ENCODE data around the gene IL9.

IL9 gene

DNA sequence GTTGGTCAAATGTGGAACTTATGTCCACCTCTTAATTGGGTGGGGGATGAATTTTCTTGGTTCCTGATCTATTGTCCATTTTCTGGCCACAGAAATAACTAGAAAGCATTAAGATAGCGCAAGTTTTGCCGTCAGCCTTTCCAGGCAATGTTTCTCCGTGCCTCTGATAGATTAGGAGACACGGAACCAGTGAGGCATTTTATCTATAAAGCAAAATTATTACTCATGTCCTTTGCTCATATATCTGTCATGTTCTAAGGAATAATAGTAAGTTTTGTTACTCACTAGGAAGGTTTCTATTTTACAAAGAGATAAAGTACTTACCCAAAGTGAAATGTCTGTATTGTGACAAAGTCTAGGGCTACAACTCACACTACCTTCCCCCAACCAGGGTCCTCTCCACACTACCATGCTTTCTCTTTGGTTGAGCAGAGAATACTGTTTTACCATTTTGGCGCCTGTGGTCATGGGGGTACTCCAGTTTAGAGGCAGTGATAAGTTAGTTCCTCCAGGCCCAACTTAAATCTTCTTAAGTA is 19.9 kb upstream of the IL9 start:
- no peak for DNase-seq (ENCODE audit: low read depth)
- TF ChIP-seq, protein P1, sequence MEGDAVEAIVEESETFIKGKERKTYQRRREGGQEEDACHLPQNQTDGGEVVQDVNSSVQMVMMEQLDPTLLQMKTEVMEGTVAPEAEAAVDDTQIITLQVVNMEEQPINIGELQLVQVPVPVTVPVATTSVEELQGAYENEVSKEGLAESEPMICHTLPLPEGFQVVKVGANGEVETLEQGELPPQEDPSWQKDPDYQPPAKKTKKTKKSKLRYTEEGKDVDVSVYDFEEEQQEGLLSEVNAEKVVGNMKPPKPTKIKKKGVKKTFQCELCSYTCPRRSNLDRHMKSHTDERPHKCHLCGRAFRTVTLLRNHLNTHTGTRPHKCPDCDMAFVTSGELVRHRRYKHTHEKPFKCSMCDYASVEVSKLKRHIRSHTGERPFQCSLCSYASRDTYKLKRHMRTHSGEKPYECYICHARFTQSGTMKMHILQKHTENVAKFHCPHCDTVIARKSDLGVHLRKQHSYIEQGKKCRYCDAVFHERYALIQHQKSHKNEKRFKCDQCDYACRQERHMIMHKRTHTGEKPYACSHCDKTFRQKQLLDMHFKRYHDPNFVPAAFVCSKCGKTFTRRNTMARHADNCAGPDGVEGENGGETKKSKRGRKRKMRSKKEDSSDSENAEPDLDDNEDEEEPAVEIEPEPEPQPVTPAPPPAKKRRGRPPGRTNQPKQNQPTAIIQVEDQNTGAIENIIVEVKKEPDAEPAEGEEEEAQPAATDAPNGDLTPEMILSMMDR (IDR thresholded peaks at IDR 0.05; ENCODE audit: control insufficient read depth, insufficient read depth, low read depth, low read length, missing control alignments) = no peak

DNA sequence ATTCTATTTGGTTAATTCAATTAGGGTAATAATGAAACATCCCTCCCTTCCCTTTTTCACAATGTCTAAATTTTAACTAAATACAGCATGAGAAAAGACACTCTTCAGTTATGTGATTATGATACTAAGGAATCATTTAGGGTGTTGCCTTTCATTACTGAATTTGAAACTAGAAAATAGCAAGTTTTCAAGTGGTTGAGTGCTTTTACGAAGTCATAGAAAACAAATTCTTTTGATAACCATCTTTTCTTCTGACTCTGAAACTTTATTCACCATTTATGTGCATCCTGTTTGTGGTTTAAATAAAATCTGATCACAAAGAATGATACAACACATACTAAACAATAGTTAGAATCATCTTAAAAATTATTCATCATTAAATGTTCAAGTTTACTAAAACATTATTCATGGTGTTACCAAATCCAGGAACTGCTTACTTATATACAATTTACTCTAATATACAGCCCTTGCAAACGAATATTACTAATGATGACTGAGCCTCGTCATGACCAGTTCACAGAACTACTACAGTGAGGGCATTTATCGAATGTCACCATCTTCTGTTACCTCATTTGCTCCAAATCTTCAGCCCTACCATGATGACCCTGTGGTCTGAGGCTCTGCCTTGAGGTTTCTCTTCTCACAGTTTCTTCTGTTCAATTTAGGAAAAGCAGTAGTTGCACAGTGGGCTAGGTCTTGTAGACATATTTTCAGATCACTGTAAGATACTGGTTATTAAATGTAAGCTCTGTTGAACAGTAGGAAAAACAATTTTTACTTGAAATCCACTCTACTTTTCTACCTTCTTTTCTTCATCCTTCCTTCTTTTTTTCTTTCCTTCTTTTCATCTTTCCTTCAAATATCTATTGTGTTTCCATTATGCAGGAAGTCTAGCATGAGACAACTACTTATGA is 18.3 kb upstream of the IL9 start:
- DNase-seq (ENCODE audit: low read depth) = no peak
- TF ChIP-seq, protein P1 (IDR thresholded peaks at IDR 0.05; ENCODE audit: control insufficient read depth, insufficient read depth, low read depth, low read length, missing control alignments) = no peak
- no peak overlapping the region for H3K4me3 ChIP-seq (ENCODE audit: control insufficient read depth, low read depth, low read length)

More for the DNA sequence above, 19.9 kb upstream of the IL9 start:
- no peak overlapping the region for H3K4me3 ChIP-seq (ENCODE audit: control insufficient read depth, low read depth, low read length)

DNA sequence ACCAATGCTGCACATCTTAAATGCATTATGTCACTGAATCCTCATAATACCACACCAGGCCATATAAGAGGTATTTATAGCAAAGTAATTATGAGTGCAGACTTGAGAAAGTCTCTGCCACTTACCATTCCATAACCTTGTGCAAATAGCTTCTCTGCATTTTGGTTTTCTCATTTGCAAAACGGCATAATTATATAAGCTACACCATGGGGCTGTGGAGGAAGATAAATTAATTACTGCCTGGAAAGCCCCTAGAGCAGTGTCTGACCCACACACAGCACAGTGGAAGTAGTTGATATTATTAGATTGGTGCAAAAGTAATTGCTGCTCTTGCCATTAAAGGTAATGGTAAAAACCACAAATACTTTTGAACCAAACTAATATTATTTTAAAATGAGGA is 9.5 kb upstream of the IL9 start:
- no peak overlapping the region for H3K4me3 ChIP-seq (ENCODE audit: control insufficient read depth, low read depth, low read length)
- TF ChIP-seq, protein P1 (IDR thresholded peaks at IDR 0.05; ENCODE audit: control insufficient read depth, insufficient read depth, low read depth, low read length, missing control alignments) = no peak
- DNase-seq (ENCODE audit: low read depth) = no peak

DNA sequence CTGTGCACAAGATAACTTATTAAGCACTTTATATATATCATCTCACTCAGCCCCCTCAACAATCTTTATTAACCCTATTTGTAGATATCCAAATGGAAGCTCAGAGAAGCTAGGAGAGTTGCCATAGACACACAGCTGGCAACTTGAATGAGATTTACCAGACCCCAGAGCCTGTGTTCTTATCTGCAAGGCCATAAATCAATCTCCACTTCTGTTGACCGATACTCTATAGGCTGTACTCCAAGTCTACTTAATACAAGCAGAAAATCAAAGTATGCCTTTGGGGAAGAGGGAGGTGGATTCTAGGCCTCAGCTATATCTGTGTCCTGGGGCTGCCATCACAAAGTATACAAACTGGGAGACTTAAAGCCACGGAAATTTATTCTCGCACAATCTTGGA is 6.0 kb upstream of the IL9 start:
- TF ChIP-seq, protein P1 (IDR thresholded peaks at IDR 0.05; ENCODE audit: control insufficient read depth, insufficient read depth, low read depth, low read length, missing control alignments) = no peak
- no peak for DNase-seq (ENCODE audit: low read depth)
- H3K4me3 ChIP-seq (ENCODE audit: control insufficient read depth, low read depth, low read length) = no peak overlapping the region

DNA sequence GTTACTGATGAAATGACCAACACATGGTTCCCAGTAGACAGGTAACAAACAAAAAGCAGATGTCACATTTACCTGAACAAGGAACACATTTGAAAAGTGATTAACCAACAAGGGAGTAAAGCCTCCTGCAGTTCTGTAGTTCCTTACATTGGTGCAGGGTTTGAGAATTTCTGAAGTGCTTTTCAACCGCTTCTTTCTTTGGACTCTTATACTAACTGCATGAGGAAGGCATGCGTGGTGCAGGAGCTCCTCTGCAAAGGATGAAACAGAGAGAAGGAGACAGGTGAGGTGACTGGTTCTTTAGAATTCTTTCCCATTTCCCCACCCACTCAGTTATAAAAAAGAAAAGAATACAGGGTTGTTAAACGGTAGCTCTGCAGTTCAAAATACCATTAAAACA is 4.6 kb upstream of the IL9 start:
- no peak overlapping the region for H3K4me3 ChIP-seq (ENCODE audit: control insufficient read depth, low read depth, low read length)
- TF ChIP-seq, protein P1 (IDR thresholded peaks at IDR 0.05; ENCODE audit: control insufficient read depth, insufficient read depth, low read depth, low read length, missing control alignments) = no peak
- no peak for DNase-seq (ENCODE audit: low read depth)

DNA sequence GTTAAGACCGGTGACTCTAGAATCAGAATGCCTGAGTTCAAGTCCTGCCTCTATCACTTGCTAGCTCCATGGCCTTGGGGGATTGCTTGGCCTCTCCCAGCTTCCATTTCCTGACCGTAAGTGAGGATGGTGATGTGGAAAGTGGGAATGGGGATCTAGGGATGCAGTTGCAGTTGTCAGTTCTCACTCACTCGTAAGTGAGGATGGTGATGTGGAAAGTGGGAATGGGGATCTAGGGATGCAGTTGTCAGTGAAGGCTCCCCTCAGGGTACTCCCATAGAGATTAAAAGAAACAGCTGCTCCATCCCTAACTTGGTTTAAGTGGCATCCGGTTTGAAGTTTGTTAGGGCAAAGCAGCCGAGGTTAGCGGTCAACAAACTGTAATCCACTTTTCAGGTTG is 3.0 kb upstream of the IL9 start:
- TF ChIP-seq, protein P1 (IDR thresholded peaks at IDR 0.05; ENCODE audit: control insufficient read depth, insufficient read depth, low read depth, low read length, missing control alignments) = no peak
- DNase-seq (ENCODE audit: low read depth) = no peak
- H3K4me3 ChIP-seq (ENCODE audit: control insufficient read depth, low read depth, low read length) = no peak overlapping the region
